ENCODE measurements around the gene NBPF1.
"Not testable (repeated sequence)": the region's sequence is repeated elsewhere in the genome, so short reads cannot be mapped to it uniquely, and the experiment has no call there.

GRCh38 chr1:16623812-16624719 lies 10.7 kb upstream of the NBPF1 start:
- TF ChIP-seq POLR2A (IDR thresholded peaks at IDR 0.05; ENCODE audit: low read length); GATA1 (IDR thresholded peaks at IDR 0.05; ENCODE audit: low read depth, low read length): not testable (repeated sequence)

Data from erythroblast (primary cell).